Measurements from ENCODE around the gene OR6B1. TPM values are rescaled to one million over a fixed set of nuclear protein-coding genes. Genes with fewer than 3 reads are reported as not detected.

The OR6B1 gene
- polyA plus RNA-seq, 1 experiment = not detected

DNA sequence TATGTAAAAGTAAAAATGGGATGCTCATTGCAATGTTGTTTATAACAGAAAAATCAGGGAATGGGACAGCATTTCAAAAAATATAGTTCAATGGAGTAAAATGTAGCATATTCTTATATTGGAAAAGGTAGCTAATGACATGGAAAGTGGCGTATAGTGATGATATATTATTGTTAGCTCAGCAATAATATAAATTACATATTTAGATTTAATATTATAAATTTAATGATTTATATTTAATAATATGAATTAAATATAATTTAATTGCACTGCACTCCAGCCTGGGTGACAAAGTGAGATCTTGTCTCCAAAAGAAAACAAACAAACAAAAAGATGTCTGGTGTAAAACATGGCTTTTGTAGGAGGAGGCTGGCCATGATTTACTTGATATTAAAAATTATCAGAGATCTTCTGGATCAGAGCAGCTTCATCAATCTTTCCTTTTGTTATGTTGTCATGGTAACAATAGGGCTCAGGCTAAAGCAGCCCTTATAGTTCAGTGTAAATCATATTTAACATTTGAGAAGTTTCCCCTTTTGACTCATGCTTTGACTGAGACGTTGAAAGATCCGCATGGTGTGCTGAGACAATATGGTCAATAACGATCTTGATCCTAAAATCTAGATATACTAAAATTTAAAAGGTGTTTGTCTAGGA lies 23.2 kb downstream of the OR6B1 start:
- POLR2A ChIA-PET = no interaction called here

DNA sequence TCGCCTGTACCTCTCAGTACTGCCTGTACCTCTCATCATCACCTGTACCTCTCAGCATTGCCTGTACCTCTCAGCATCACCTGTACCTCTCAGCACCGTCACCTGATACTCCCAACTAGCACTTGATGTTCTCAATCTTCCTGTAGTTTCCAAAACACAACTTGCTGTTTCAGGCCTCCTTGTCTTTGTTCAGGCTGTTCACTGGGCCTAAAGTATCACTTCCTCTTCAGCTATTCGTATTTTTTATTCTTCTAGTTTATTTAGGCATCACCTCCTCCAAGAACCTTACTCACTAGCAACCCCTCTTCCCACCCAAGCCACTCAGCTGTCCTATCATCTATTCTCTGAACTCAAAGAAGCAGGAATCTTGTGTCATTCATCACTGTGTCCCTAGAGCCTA lies 24.1 kb downstream of the OR6B1 start:
- TF ChIP-seq, protein P1, sequence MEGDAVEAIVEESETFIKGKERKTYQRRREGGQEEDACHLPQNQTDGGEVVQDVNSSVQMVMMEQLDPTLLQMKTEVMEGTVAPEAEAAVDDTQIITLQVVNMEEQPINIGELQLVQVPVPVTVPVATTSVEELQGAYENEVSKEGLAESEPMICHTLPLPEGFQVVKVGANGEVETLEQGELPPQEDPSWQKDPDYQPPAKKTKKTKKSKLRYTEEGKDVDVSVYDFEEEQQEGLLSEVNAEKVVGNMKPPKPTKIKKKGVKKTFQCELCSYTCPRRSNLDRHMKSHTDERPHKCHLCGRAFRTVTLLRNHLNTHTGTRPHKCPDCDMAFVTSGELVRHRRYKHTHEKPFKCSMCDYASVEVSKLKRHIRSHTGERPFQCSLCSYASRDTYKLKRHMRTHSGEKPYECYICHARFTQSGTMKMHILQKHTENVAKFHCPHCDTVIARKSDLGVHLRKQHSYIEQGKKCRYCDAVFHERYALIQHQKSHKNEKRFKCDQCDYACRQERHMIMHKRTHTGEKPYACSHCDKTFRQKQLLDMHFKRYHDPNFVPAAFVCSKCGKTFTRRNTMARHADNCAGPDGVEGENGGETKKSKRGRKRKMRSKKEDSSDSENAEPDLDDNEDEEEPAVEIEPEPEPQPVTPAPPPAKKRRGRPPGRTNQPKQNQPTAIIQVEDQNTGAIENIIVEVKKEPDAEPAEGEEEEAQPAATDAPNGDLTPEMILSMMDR (IDR thresholded peaks at IDR 0.05; ENCODE audit: insufficient read depth, low read depth, low read length) = no peak
- Histone ChIP-seq H3K36me3 (ENCODE audit: control insufficient read depth, insufficient read depth, low read length) (no peaks in the 10 kb centered on the region), H3K27me3 (ENCODE audit: control insufficient read depth, insufficient read depth, low read length) (no peaks in the 10 kb centered on the region; the same call in 1 of the 2 replicates), H3K4me3 (ENCODE audit: low read depth, low read length) (no peak overlapping the region)
- ChIA-PET CTCF (no interaction called here), POLR2A (no interaction called here)
- DNase-seq (ENCODE audit: low read depth) = no peak

More for the DNA sequence above, 23.2 kb downstream of the OR6B1 start:
- no peak for DNase-seq (ENCODE audit: low read depth)
- CTCF ChIA-PET = interaction anchor here (1.5 kb wide), 1 partner anchor 287 kb away, joined by 3 read pairs; no protein-coding TSS in a partner anchor
- TF ChIP-seq, protein P1 (IDR thresholded peaks at IDR 0.05; ENCODE audit: insufficient read depth, low read depth, low read length) = no peak
- no peak overlapping the region for H3K4me3 ChIP-seq (ENCODE audit: low read depth, low read length)
- H3K27me3 ChIP-seq (ENCODE audit: control insufficient read depth, insufficient read depth, low read length) = no peaks in the 10 kb centered on the region; the same call in 1 of the 2 replicates
- H3K36me3 ChIP-seq (ENCODE audit: control insufficient read depth, insufficient read depth, low read length) = no peaks in the 10 kb centered on the region

DNA sequence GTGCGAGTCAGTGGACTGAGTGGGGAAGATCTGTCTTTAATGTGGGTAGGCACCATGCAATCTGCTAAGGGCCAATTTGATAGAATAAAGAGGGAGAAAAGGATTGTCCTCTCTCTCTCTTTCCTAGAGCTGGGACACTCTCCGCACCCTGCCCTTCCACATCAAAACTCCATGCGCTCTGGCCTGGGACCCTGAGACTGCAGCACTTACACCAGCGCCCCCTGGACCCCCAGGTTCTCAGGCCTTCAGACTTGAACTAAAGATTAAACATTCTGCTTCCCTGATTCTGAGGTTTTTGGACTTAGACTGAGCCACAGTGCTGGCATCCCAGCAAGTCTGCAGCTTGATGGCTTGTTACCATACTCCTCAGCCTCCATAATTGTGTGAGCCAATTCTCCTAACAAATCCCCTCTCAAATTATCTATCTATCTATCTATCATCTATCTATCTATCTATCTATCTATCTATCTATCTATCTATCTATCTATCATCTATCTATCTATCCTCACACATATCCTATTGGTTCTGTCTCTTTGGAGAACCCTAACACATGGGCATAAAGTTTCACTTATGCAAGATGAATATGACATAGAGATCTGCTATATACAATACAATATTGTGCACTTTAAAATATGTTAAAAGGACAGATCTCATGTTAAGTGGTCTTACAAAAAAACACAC lies 26.2 kb downstream of the OR6B1 start:
- CTCF ChIA-PET = interaction anchor here (2.5 kb wide), 1 partner anchor 290 kb away, joined by 10 read pairs; no protein-coding TSS in a partner anchor

DNA sequence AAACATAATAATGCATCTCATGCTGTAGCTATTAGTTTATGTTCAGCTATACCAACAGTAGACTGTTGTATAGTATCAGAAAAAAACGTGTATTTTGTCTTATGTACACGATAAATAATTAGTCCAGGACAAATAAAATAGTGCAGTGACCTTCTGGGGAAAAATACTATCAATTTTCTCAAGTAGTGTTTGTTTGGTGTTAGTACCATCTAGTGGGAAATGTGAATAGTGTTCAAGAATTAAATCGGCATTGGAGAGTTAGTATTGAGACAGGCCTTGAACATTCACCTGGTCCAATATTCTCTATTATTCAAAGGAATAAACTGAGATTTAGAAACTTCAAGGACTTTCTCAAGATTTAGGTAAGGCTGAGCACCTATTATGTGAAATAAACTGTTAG lies 26.9 kb downstream of the OR6B1 start:
- TF ChIP-seq, protein P1 (IDR thresholded peaks at IDR 0.05; ENCODE audit: insufficient read depth, low read depth, low read length) = peak; percentile 36
- POLR2A ChIA-PET = no interaction called here
- Histone ChIP-seq H3K27me3 (ENCODE audit: control insufficient read depth, insufficient read depth, low read length) (no peaks in the 10 kb centered on the region; the same call in 1 of the 2 replicates), H3K4me3 (ENCODE audit: low read depth, low read length) (no peak overlapping the region), H3K36me3 (ENCODE audit: control insufficient read depth, insufficient read depth, low read length) (no peaks in the 10 kb centered on the region)
- DNase-seq (ENCODE audit: low read depth) = no peak
- CTCF ChIA-PET = interaction anchor here (1.1 to 2.5 kb wide), 2 partner anchors 126 to 290 kb away, joined by 4 to 10 read pairs; partner anchors contain the start of gene TCAF1

More for the DNA sequence above, 26.2 kb downstream of the OR6B1 start:
- POLR2A ChIA-PET = no interaction called here
- no peak for DNase-seq (ENCODE audit: low read depth)
- Histone ChIP-seq H3K27me3 (ENCODE audit: control insufficient read depth, insufficient read depth, low read length) (no peaks in the 10 kb centered on the region; the same call in 1 of the 2 replicates), H3K4me3 (ENCODE audit: low read depth, low read length) (no peak overlapping the region), H3K36me3 (ENCODE audit: control insufficient read depth, insufficient read depth, low read length) (no peaks in the 10 kb centered on the region)
- TF ChIP-seq, protein P1 (IDR thresholded peaks at IDR 0.05; ENCODE audit: insufficient read depth, low read depth, low read length) = no peak

DNA sequence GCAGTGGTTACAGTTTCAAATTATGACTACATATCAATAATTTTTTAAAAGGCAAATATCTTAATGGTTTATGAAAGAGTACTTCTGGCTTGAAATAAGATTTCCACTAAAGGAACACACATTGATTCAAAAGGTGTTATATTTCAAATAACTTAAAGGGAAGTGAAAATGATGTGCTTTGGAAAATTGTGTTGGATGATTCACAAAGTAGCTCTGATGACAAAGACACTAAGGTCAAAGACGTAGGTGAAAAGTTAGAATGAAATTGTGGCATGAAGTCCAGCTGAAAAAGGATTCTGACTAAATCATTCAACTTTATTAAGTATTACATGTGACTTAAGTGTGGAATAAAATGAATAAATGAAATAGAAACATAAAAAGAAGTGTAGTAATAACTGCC lies 27.9 kb downstream of the OR6B1 start:
- POLR2A ChIA-PET = no interaction called here
- Histone ChIP-seq H3K27me3 (ENCODE audit: control insufficient read depth, insufficient read depth, low read length) (no peaks in the 10 kb centered on the region; the same call in 1 of the 2 replicates), H3K36me3 (ENCODE audit: control insufficient read depth, insufficient read depth, low read length) (no peaks in the 10 kb centered on the region), H3K4me3 (ENCODE audit: low read depth, low read length) (no peak overlapping the region)
- DNase-seq (ENCODE audit: low read depth) = no peak
- CTCF ChIA-PET = interaction anchor here (1.1 to 2.5 kb wide), 2 partner anchors 127 to 291 kb away, joined by 4 to 10 read pairs; partner anchors contain the start of gene TCAF1
- TF ChIP-seq, protein P1 (IDR thresholded peaks at IDR 0.05; ENCODE audit: insufficient read depth, low read depth, low read length) = no peak
